LHCN-M2 (cell line): ENCODE data around the gene AMBRA1. TPM values are rescaled to one million over a fixed set of nuclear protein-coding genes. Genes with fewer than 3 reads are reported as not detected.

Source experiments
- DNase-seq: peaks from one replicate; pipeline ENCODE4 v3.0.0-alpha.2; 2012; ENCODE audit warnings: low read depth
- total RNA-seq: library from RNA; depleted of rRNA; stranded (reverse); fragments of >200 nt; gene quantifications from 2 replicates; pipeline ENCODE4 v1.2.3, GENCODE V29; 2014; rRNA removed

The AMBRA1 gene
- total RNA-seq, 1 experiment from 2014 or later = 20.9 TPM

DNA sequence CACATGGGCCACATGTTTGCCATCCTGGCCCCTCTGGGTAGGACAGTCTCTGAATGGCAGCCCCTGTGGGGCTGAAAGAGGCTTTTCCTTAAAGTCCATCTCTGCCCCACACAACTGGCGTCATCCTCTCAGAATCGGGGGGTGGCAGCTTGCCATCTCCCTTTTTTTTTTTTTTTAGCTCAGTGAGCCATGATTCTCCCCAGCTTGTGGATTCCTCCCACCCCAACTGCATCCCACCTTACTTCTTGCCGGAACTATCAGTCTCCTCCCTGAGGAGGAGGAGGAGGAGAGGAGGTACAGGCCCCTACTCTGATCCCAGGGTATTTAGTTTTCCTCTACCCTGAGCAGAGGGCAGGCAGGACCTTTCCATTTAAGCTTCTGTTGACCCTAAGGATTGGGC, 243.1 kb downstream of the AMBRA1 start:
- DNase-seq = no peak

- no peak for DNase-seq
Measured at GRCh38 chr11:46348566-46349401, 245.0 kb downstream of the AMBRA1 start.

GRCh38 chr11:46347637-46348311, 246.0 kb downstream of the AMBRA1 start:
- DNase-seq = no peak

DNA sequence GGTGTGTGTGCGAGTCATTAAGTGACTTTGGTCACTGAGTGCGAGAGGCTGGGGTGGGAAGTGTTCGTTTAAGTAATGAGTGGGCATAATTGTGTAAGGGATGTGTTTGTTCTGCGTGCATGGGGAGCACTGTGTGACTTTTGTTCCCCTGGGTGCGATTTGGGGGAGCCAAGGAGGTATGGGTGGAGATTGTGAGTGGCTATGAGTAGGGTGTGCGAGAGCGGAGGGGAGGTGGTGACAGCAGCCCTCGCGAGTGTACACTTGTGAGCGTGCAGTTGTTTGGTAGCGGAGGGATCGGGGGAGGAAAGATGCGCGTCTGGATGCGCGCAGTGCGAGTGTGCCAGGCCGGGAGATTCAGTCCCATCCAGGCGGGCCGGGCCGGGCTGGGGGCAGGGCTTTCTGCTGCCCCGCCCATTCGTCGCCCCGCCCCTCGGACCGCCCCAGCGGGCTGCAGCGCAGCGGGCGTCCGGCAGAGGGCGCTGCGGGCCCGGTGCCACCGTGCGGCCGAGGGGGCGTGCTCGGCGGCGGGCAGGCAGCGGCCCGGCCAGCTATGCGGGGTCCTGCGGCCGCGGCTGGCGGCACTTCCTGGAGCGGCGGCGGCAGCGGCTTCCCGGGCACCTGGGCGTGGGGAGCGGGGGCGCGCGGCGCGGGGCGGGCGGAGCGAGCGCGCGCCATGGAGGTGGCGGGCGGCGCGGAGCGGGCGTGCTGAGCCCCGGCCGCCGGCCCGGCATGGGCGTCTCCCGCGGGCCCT, 246.8 kb downstream of the AMBRA1 start, which contains the start of gene DGKZ:
DGKZ (plus strand) TSS at position 578 of the 751 bp plus-strand sequence. CDS start 197 bp downstream, outside the sequence.
- peak; percentile 71 for DNase-seq

Other genes starting within 250 kb of the AMBRA1 start
- gene DGKZ, start 246.6 kb downstream of the AMBRA1 start, total RNA-seq = 69.7 and 92.5 TPM in 2 replicates
- gene MDK, start 212.4 kb downstream of the AMBRA1 start, total RNA-seq = 184 and 234 TPM in 2 replicates
- 0.19 and 0.29 TPM in 2 replicates for gene CHRM4, start 202.2 kb downstream of the AMBRA1 start, total RNA-seq
- gene HARBI1, start 23.2 kb upstream of the AMBRA1 start, total RNA-seq = 3.4 and 5.3 TPM in 2 replicates
- gene ATG13, start 23.5 kb upstream of the AMBRA1 start, total RNA-seq = 54.2 and 70.2 TPM in 2 replicates
- gene ARHGAP1, start 106.6 kb upstream of the AMBRA1 start, total RNA-seq = 31.0 and 33.0 TPM in 2 replicates
- gene ZNF408, start 107.0 kb upstream of the AMBRA1 start, total RNA-seq = 9.0 and 14.0 TPM in 2 replicates
- gene F2, start 125.2 kb upstream of the AMBRA1 start, total RNA-seq = not detected in 2 replicates